ENCODE data around the gene TMEM238L. TPM values are rescaled to one million over a fixed set of nuclear protein-coding genes. Genes with fewer than 3 reads are reported as not detected.

TMEM238L gene
- total and polyA plus RNA-seq, 9 of the 15 experiments (the other 6 are each of a cell fraction or from before 2014, with no cell fraction given): not detected

- no peaks in the 10 kb centered on the region for H3K79me2 ChIP-seq (ENCODE audit: control insufficient read depth, insufficient read depth, low read length)
- H3K9me3 ChIP-seq (replicated peaks; ENCODE audit: control insufficient read depth, insufficient read depth, low read depth, low read length): no peaks in the 10 kb centered on the region
- POLR2A ChIA-PET: no interaction called here
- no peaks in the 10 kb centered on the region for H3K4me1 ChIP-seq (replicated peaks in 1 of 2; ENCODE audit: control insufficient read depth in 2 of 2, insufficient read depth in 2 of 2, low read length in 2 of 2)
- no peak overlapping the region for H2AFZ ChIP-seq (ENCODE audit: low read depth, low read length)
- no peak overlapping the region for H3K4me2 ChIP-seq (ENCODE audit: insufficient read depth, low read length)
- in situ Hi-C loops (cut with MboI) (no loop called here), intact Hi-C loops (cut with micrococcal nuclease) (no loop called here)
- H3K27me3 ChIP-seq (ENCODE audit: control insufficient read depth in 2 of 2, insufficient read depth in 2 of 2, low read length in 2 of 2): peaks cover 0 to 3% of the 10 kb centered on the region in 2 experiments; a peak in 2 of 5 replicates
- CTCF ChIA-PET (ENCODE audit: low intra/inter-chr PET ratio): no interaction called here
- ATAC-seq: no peak
- no peak for FAIRE-seq
- no peaks in the 10 kb centered on the region for H4K20me1 ChIP-seq (replicated peaks; ENCODE audit: control insufficient read depth, insufficient read depth, low read length)
- no TSS peak for BruUV-seq (replicated peaks)
- 1% methylated on average over 10 of the region's 11 CpGs for WGBS (ENCODE audit: insufficient coverage, low coverage, missing lambda C conversion rate)
- no peak for DNase-seq (ENCODE audit: extremely low read depth in 1 of 4, low spot score in 3 of 4)
- H3K4me3 ChIP-seq: no peak overlapping the region
- no peaks in the 10 kb centered on the region for H3K9me1 ChIP-seq (ENCODE audit: control insufficient read depth, insufficient read depth, low read length)
- H3K36me3 ChIP-seq (ENCODE audit: control insufficient read depth, insufficient read depth, low read length): no peaks in the 10 kb centered on the region
- no peak overlapping the region for H3K9ac ChIP-seq (ENCODE audit: insufficient read depth in 1 of 2, low read depth in 2 of 2, low read length in 2 of 2)
- no peak overlapping the region for H3K27ac ChIP-seq (ENCODE audit: extremely low read depth, low read depth, low read length)
- TF ChIP-seq MLLT1 (IDR thresholded peaks at IDR 0.05) (no peak), GATA2 (CRISPR knock-in tag; IDR thresholded peaks at IDR 0.05) (no peak), ATF1 (CRISPR knock-in tag; IDR thresholded peaks at IDR 0.05) (no peak), ATF1 (tag; IDR thresholded peaks at IDR 0.05) (no peak), HOXB6 (CRISPR knock-in tag; IDR thresholded peaks at IDR 0.05; ENCODE audit: borderline replicate concordance) (no peak), ZNF445 (CRISPR knock-in tag; IDR thresholded peaks at IDR 0.05; ENCODE audit: low read depth) (no peak), CBX2 (IDR thresholded peaks at IDR 0.05; ENCODE audit: insufficient read depth, low read length, poor library complexity, severe bottlenecking) (no peak), EWSR1 (IDR thresholded peaks at IDR 0.05; ENCODE audit: borderline replicate concordance, low read depth, partially characterized antibody) (no peak), ZNF133 (CRISPR knock-in tag; IDR thresholded peaks at IDR 0.05) (no peak), SIX5 (IDR thresholded peaks at IDR 0.05; ENCODE audit: borderline replicate concordance in 1 of 2, insufficient read depth in 1 of 2, low read depth in 1 of 2, low read length in 2 of 2) (no peak), SREBF1 (IDR thresholded peaks at IDR 0.05; ENCODE audit: borderline replicate concordance, low read depth, low read length) (no peak), ZKSCAN8 (CRISPR knock-in tag; IDR thresholded peaks at IDR 0.05) (no peak), ZNF764 (CRISPR knock-in tag; IDR thresholded peaks at IDR 0.05; ENCODE audit: low read depth) (no peak), COPS2 (conservative IDR thresholded peaks at IDR 0.05) (no peak), BRD9 (IDR thresholded peaks at IDR 0.05; ENCODE audit: low read depth, partially characterized antibody) (no peak)
- TF ChIP-seq, protein P1, sequence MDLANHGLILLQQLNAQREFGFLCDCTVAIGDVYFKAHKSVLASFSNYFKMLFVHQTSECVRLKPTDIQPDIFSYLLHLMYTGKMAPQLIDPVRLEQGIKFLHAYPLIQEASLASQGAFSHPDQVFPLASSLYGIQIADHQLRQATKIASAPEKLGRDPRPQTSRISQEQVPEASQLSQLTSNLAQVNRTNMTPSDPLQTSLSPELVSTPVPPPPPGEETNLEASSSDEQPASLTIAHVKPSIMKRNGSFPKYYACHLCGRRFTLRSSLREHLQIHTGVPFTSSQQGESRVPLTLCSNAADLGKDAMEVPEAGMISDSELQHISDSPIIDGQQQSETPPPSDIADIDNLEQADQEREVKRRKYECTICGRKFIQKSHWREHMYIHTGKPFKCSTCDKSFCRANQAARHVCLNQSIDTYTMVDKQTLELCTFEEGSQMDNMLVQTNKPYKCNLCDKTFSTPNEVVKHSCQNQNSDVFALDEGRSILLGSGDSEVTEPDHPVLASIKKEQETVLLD (IDR thresholded peaks at IDR 0.05): no peak
Measured at GRCh38 chr17:10797476-10798328, 6.2 kb downstream of the TMEM238L start.

Data from K562 (cell line).